ENCODE results near the gene RIGI. TPM values are rescaled to one million over a fixed set of nuclear protein-coding genes. Genes with fewer than 3 reads are reported as not detected.

RIGI gene
- total RNA-seq, 2 experiments from 2014 or later, result 1.5 TPM

DNA sequence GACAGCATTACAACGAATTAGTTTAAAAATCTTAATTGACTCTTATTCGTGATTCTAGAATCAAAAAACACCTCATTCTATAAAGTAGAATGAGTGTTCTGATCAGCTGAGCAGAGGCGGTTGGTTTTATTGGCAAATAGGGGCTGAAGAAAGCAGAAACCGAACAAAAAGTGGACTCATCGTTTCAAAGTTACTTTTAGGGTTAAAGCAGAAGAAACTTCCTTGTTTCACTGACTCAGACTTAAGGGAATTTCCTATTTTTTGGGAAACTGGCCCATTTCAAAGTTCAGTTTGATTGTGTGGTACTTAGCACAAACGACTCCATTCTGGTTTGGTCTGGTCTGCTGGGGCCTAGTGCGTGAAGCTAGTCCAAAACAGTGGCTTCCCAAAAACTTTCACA, 47.8 kb upstream of the RIGI start:
- H3K27ac ChIP-seq (ENCODE audit: low read depth, low read length, poor library complexity, severe bottlenecking), result no peak overlapping the region

DNA sequence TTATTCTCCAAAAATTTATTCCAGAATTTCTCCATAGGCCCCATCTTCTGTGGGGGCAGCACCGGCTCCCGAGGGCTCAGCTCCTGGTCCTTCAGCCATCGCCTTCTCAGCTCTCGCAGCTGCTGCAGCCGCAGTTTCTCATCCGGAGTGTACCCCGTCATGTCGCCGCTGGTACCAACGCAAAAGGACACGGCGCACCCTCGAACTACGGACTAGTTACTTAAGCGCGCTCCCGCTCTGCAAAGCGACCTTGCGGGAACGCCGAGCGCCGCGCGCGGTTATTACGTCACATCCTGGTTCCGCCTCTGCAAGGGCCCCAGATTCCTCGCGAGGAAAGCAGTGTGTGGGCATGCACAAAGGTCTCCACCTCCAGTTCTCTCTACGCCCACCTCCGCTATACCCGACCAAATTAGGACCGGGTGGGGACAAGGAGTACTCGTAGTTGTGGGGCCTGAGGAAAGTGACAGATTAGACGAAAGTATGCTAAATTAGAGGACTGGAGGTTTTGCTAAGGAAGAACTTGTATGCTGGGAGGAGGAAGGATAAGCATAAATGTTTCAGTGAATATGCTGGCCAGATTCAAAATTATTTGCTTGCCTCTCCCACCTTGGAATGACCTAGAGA, 47.0 kb upstream of the RIGI start, which contains the start of gene NDUFB6:
NDUFB6 (minus strand) TSS at position 260 of the 624 bp plus-strand sequence; CDS start at position 161, 99 bp downstream.
- peak; percentile 98 for DNase-seq (ENCODE audit: low spot score)
- peak within 1 kb of the TSS; percentile 77 for H3K27ac ChIP-seq (ENCODE audit: low read depth, low read length, poor library complexity, severe bottlenecking)
- H3K9me2 ChIP-seq (ENCODE audit: insufficient read depth, low read length), result no peaks in the 10 kb centered on the region
- intact Hi-C loops (cut with micrococcal nuclease; ENCODE audit: unreplicated experiment), result loop anchor here (1.0 to 5.0 kb wide), 4 partner anchors 21 to 195 kb away; partner anchors contain the start of genes ACO1, SMIM27 and TOPORS
- ChIA-PET CTCF (ENCODE audit: unreplicated experiment) (interaction anchor here (1.2 to 2.1 kb wide), 4 partner anchors 8 to 194 kb away, joined by 3 to 10 read pairs (median 8); no protein-coding TSS in a partner anchor), POLR2A (interaction anchor here (0.5 to 3.5 kb wide), 18 partner anchors 9 to 453 kb away, joined by 3 to 19 read pairs (median 6); partner anchors contain the start of gene RIGI)
- H3K4me2 ChIP-seq (ENCODE audit: low read length), result peak within 1 kb of the TSS; percentile 93
- H3K4me1 ChIP-seq (ENCODE audit: insufficient read depth, low read length, poor library complexity, severe bottlenecking), result peaks cover 37% of the 10 kb centered on the region
- no peaks in the 10 kb centered on the region for H3K9me3 ChIP-seq (ENCODE audit: low read length)
- BruUV-seq (replicated peaks), result no TSS peak
- TF ChIP-seq, protein P1, sequence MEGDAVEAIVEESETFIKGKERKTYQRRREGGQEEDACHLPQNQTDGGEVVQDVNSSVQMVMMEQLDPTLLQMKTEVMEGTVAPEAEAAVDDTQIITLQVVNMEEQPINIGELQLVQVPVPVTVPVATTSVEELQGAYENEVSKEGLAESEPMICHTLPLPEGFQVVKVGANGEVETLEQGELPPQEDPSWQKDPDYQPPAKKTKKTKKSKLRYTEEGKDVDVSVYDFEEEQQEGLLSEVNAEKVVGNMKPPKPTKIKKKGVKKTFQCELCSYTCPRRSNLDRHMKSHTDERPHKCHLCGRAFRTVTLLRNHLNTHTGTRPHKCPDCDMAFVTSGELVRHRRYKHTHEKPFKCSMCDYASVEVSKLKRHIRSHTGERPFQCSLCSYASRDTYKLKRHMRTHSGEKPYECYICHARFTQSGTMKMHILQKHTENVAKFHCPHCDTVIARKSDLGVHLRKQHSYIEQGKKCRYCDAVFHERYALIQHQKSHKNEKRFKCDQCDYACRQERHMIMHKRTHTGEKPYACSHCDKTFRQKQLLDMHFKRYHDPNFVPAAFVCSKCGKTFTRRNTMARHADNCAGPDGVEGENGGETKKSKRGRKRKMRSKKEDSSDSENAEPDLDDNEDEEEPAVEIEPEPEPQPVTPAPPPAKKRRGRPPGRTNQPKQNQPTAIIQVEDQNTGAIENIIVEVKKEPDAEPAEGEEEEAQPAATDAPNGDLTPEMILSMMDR (conservative IDR thresholded peaks at IDR 0.05; ENCODE audit: low read length), result no peak
- no peak for TF ChIP-seq EZH2phosphoT487 (IDR thresholded peaks at IDR 0.05; ENCODE audit: borderline replicate concordance, low read depth, low read length)
- peaks cover 14% of the 10 kb centered on the region for H3K36me3 ChIP-seq (ENCODE audit: insufficient read depth, low read length)
- peaks cover 34% of the 10 kb centered on the region for H3K79me2 ChIP-seq (ENCODE audit: insufficient read depth, low read depth, low read length)
- 0 out of 2 replicates have a peak, but pooled peaks cover 8% of the 10 kb centered on the region for H4K20me1 ChIP-seq (ENCODE audit: insufficient read depth, low read length)
- H3K4me3 ChIP-seq (ENCODE audit: low read depth, low read length, poor library complexity, severe bottlenecking), result peak within 1 kb of the TSS; percentile 98
- peak within 1 kb of the TSS; percentile 83 for H2AFZ ChIP-seq (ENCODE audit: low read length)

More for the DNA sequence above, 47.8 kb upstream of the RIGI start:
- DNase-seq (ENCODE audit: low spot score), result no peak
- Histone ChIP-seq H4K20me1 (ENCODE audit: insufficient read depth, low read length) (0 out of 2 replicates have a peak, but pooled peaks cover 8% of the 10 kb centered on the region), H3K4me1 (ENCODE audit: insufficient read depth, low read length, poor library complexity, severe bottlenecking) (peaks cover 37% of the 10 kb centered on the region), H3K36me3 (ENCODE audit: insufficient read depth, low read length) (peaks cover 10% of the 10 kb centered on the region), H2AFZ (ENCODE audit: low read length) (peak overlapping the region; percentile 83), H3K9me2 (ENCODE audit: insufficient read depth, low read length) (no peaks in the 10 kb centered on the region), H3K4me3 (ENCODE audit: low read depth, low read length, poor library complexity, severe bottlenecking) (peak overlapping the region; percentile 98), H3K9me3 (ENCODE audit: low read length) (no peaks in the 10 kb centered on the region), H3K4me2 (ENCODE audit: low read length) (peak overlapping the region; percentile 93), H3K79me2 (ENCODE audit: insufficient read depth, low read depth, low read length) (peaks cover 34% of the 10 kb centered on the region)
- ChIA-PET POLR2A (interaction anchor here (0.7 to 3.5 kb wide), 13 partner anchors 9 to 452 kb away, joined by 3 to 19 read pairs (median 4); partner anchors contain the start of gene RIGI), CTCF (ENCODE audit: unreplicated experiment) (interaction anchor here (2.1 kb wide), 1 partner anchor 195 kb away, joined by 10 read pairs; no protein-coding TSS in a partner anchor)
- no TSS peak for BruUV-seq (replicated peaks)
- intact Hi-C loops (cut with micrococcal nuclease; ENCODE audit: unreplicated experiment), result loop anchor here (1.0 to 5.0 kb wide), 2 partner anchors 42 to 190 kb away; partner anchors contain the start of gene ACO1
- TF ChIP-seq, protein P1 (conservative IDR thresholded peaks at IDR 0.05; ENCODE audit: low read length), result no peak
- TF ChIP-seq EZH2phosphoT487 (IDR thresholded peaks at IDR 0.05; ENCODE audit: borderline replicate concordance, low read depth, low read length), result no peak

All from OCI-LY7 (cell line).